ENCODE results near the gene ITFG2.

ITFG2 gene

GRCh38 chr12:2856051-2856450 lies 43.6 kb downstream of the ITFG2 start:
- H3K9ac ChIP-seq (ENCODE audit: low read length), result no peak overlapping the region
- 87% methylated on average over 2 of the region's 3 CpGs for WGBS

GRCh38 chr12:2857021-2857431 lies 44.6 kb downstream of the ITFG2 start, which contains the start of gene TEX52:
Gene TEX52 (minus strand): TSS chr12:2857039. CDS start chr12:2857026, 13 bp downstream.
- 74% methylated on average over 3 of the region's 3 CpGs for WGBS
- no peaks in the 10 kb centered on the region for H3K9me3 ChIP-seq (ENCODE audit: control insufficient read depth, low read length)
- no peaks in the 10 kb centered on the region for H3K79me1 ChIP-seq (replicated peaks; ENCODE audit: low read length, poor library complexity, severe bottlenecking)
- no peak within 1 kb of the TSS for H2BK15ac ChIP-seq (ENCODE audit: low read depth, poor library complexity, severe bottlenecking)
- no peak within 1 kb of the TSS for H3K9ac ChIP-seq (ENCODE audit: low read length)
- H2BK5ac ChIP-seq (ENCODE audit: low read depth, low read length, poor library complexity, severe bottlenecking), result no peak within 1 kb of the TSS
- no peak within 1 kb of the TSS for H3K4ac ChIP-seq (ENCODE audit: low read depth in 1 of 2, low read length in 2 of 2)
- H2BK120ac ChIP-seq (ENCODE audit: low read depth, low read length), result no peak within 1 kb of the TSS
- DNase-seq, result peak; percentile 20
- H3K4me1 ChIP-seq (ENCODE audit: control insufficient read depth, insufficient read depth, low read depth, low read length), result peaks cover 1% of the 10 kb centered on the region
- H3K14ac ChIP-seq (ENCODE audit: low read length in 2 of 2), result no peak within 1 kb of the TSS
- H3K27me3 ChIP-seq (ENCODE audit: control insufficient read depth in 1 of 2, insufficient read depth in 1 of 2, low read length in 2 of 2), result no peaks in the 10 kb centered on the region
- no peak within 1 kb of the TSS for H4K91ac ChIP-seq (ENCODE audit: low read length)
- peaks cover 9 to 15% of the 10 kb centered on the region in 2 experiments for H3K36me3 ChIP-seq (ENCODE audit: control insufficient read depth in 1 of 2, insufficient read depth in 2 of 2, low read depth in 1 of 2, low read length in 2 of 2)
- H2AFZ ChIP-seq (ENCODE audit: low read depth, low read length), result no peak within 1 kb of the TSS
- H2AK5ac ChIP-seq (ENCODE audit: low read length, severe bottlenecking), result no peak within 1 kb of the TSS
- H3K27ac ChIP-seq (ENCODE audit: low read length, poor library complexity, severe bottlenecking), result no peak within 1 kb of the TSS
- no peak within 1 kb of the TSS for H3K4me2 ChIP-seq (ENCODE audit: low read length, poor library complexity, severe bottlenecking)
- no peak within 1 kb of the TSS for H3K23ac ChIP-seq (ENCODE audit: low read length in 2 of 2)
- H3K18ac ChIP-seq (ENCODE audit: low read depth in 1 of 2, low read length in 2 of 2), result no peak within 1 kb of the TSS
- no peak within 1 kb of the TSS for H2BK12ac ChIP-seq (ENCODE audit: low read length in 2 of 2)
- no peak within 1 kb of the TSS for H3K4me3 ChIP-seq (ENCODE audit: insufficient read depth in 1 of 2, low read depth in 1 of 2, low read length in 2 of 2)
- H4K8ac ChIP-seq (ENCODE audit: low read length), result no peak within 1 kb of the TSS

More at GRCh38 chr12:2856051-2856450, 43.6 kb downstream of the ITFG2 start:
- Histone ChIP-seq H2BK5ac (ENCODE audit: low read depth, low read length, poor library complexity, severe bottlenecking) (no peak overlapping the region), H3K4me3 (ENCODE audit: insufficient read depth in 1 of 2, low read depth in 1 of 2, low read length in 2 of 2) (no peak overlapping the region), H4K8ac (ENCODE audit: low read length) (no peak overlapping the region), H3K14ac (ENCODE audit: low read length in 2 of 2) (no peak overlapping the region), H3K27me3 (ENCODE audit: control insufficient read depth in 1 of 2, insufficient read depth in 1 of 2, low read length in 2 of 2) (no peaks in the 10 kb centered on the region), H3K27ac (ENCODE audit: low read length, poor library complexity, severe bottlenecking) (no peak overlapping the region), H3K9me3 (ENCODE audit: control insufficient read depth, low read length) (no peaks in the 10 kb centered on the region), H2BK12ac (ENCODE audit: low read length in 2 of 2) (no peak overlapping the region), H3K4me1 (ENCODE audit: control insufficient read depth, insufficient read depth, low read depth, low read length) (peaks cover 1% of the 10 kb centered on the region), H3K36me3 (ENCODE audit: control insufficient read depth in 1 of 2, insufficient read depth in 2 of 2, low read depth in 1 of 2, low read length in 2 of 2) (peaks cover 9 to 15% of the 10 kb centered on the region in 2 experiments), H3K4ac (ENCODE audit: low read depth in 1 of 2, low read length in 2 of 2) (no peak overlapping the region), H2AK5ac (ENCODE audit: low read length, severe bottlenecking) (no peak overlapping the region), H2AFZ (ENCODE audit: low read depth, low read length) (no peak overlapping the region), H3K18ac (ENCODE audit: low read depth in 1 of 2, low read length in 2 of 2) (no peak overlapping the region), H3K23ac (ENCODE audit: low read length in 2 of 2) (no peak overlapping the region), H3K4me2 (ENCODE audit: low read length, poor library complexity, severe bottlenecking) (no peak overlapping the region), H2BK120ac (ENCODE audit: low read depth, low read length) (no peak overlapping the region), H2BK15ac (ENCODE audit: low read depth, poor library complexity, severe bottlenecking) (no peak overlapping the region), H3K79me1 (replicated peaks; ENCODE audit: low read length, poor library complexity, severe bottlenecking) (no peaks in the 10 kb centered on the region), H4K91ac (ENCODE audit: low read length) (no peak overlapping the region)
- peak; percentile 9 for DNase-seq

GRCh38 chr12:2857576-2857975 lies 45.1 kb downstream of the ITFG2 start:
- Histone ChIP-seq H2BK5ac (ENCODE audit: low read depth, low read length, poor library complexity, severe bottlenecking) (no peak overlapping the region), H2AFZ (ENCODE audit: low read depth, low read length) (no peak overlapping the region), H3K4me1 (ENCODE audit: control insufficient read depth, insufficient read depth, low read depth, low read length) (peaks cover 1% of the 10 kb centered on the region), H3K79me1 (replicated peaks; ENCODE audit: low read length, poor library complexity, severe bottlenecking) (no peaks in the 10 kb centered on the region), H3K18ac (ENCODE audit: low read depth in 1 of 2, low read length in 2 of 2) (no peak overlapping the region), H2AK5ac (ENCODE audit: low read length, severe bottlenecking) (no peak overlapping the region), H3K27me3 (ENCODE audit: control insufficient read depth in 1 of 2, insufficient read depth in 1 of 2, low read length in 2 of 2) (no peaks in the 10 kb centered on the region), H2BK15ac (ENCODE audit: low read depth, poor library complexity, severe bottlenecking) (no peak overlapping the region), H3K4me3 (ENCODE audit: insufficient read depth in 1 of 2, low read depth in 1 of 2, low read length in 2 of 2) (no peak overlapping the region), H3K9me3 (ENCODE audit: control insufficient read depth, low read length) (no peaks in the 10 kb centered on the region), H4K8ac (ENCODE audit: low read length) (no peak overlapping the region), H3K27ac (ENCODE audit: low read length, poor library complexity, severe bottlenecking) (no peak overlapping the region), H2BK120ac (ENCODE audit: low read depth, low read length) (no peak overlapping the region), H3K14ac (ENCODE audit: low read length in 2 of 2) (no peak overlapping the region), H2BK12ac (ENCODE audit: low read length in 2 of 2) (no peak overlapping the region), H4K91ac (ENCODE audit: low read length) (no peak overlapping the region), H3K4ac (ENCODE audit: low read depth in 1 of 2, low read length in 2 of 2) (no peak overlapping the region), H3K23ac (ENCODE audit: low read length in 2 of 2) (no peak overlapping the region), H3K4me2 (ENCODE audit: low read length, poor library complexity, severe bottlenecking) (no peak overlapping the region), H3K9ac (ENCODE audit: low read length) (no peak overlapping the region), H3K36me3 (ENCODE audit: control insufficient read depth in 1 of 2, insufficient read depth in 2 of 2, low read depth in 1 of 2, low read length in 2 of 2) (peaks cover 12 to 15% of the 10 kb centered on the region in 2 experiments)
- no peak for DNase-seq
- WGBS, result 92% methylated on average over 6 of the region's 7 CpGs

- Histone ChIP-seq H3K4me2 (ENCODE audit: low read length, poor library complexity, severe bottlenecking) (no peak overlapping the region), H3K27me3 (ENCODE audit: control insufficient read depth in 1 of 2, insufficient read depth in 1 of 2, low read length in 2 of 2) (no peaks in the 10 kb centered on the region), H2AFZ (ENCODE audit: low read depth, low read length) (no peak overlapping the region), H2AK5ac (ENCODE audit: low read length, severe bottlenecking) (no peak overlapping the region), H3K36me3 (ENCODE audit: control insufficient read depth in 1 of 2, insufficient read depth in 2 of 2, low read depth in 1 of 2, low read length in 2 of 2) (peaks cover 15 to 18% of the 10 kb centered on the region in 2 experiments), H3K4me3 (ENCODE audit: insufficient read depth in 1 of 2, low read depth in 1 of 2, low read length in 2 of 2) (no peak overlapping the region), H2BK5ac (ENCODE audit: low read depth, low read length, poor library complexity, severe bottlenecking) (no peak overlapping the region), H4K91ac (ENCODE audit: low read length) (no peak overlapping the region), H2BK12ac (ENCODE audit: low read length in 2 of 2) (no peak overlapping the region), H3K4me1 (ENCODE audit: control insufficient read depth, insufficient read depth, low read depth, low read length) (peaks cover 1% of the 10 kb centered on the region), H3K9me3 (ENCODE audit: control insufficient read depth, low read length) (no peaks in the 10 kb centered on the region), H3K79me1 (replicated peaks; ENCODE audit: low read length, poor library complexity, severe bottlenecking) (no peaks in the 10 kb centered on the region), H3K4ac (ENCODE audit: low read depth in 1 of 2, low read length in 2 of 2) (no peak overlapping the region), H3K14ac (ENCODE audit: low read length in 2 of 2) (peak overlapping the region in 1 of 2 experiments; percentile 18), H2BK15ac (ENCODE audit: low read depth, poor library complexity, severe bottlenecking) (no peak overlapping the region), H4K8ac (ENCODE audit: low read length) (no peak overlapping the region), H3K23ac (ENCODE audit: low read length in 2 of 2) (no peak overlapping the region), H2BK120ac (ENCODE audit: low read depth, low read length) (no peak overlapping the region), H3K18ac (ENCODE audit: low read depth in 1 of 2, low read length in 2 of 2) (no peak overlapping the region), H3K27ac (ENCODE audit: low read length, poor library complexity, severe bottlenecking) (no peak overlapping the region), H3K9ac (ENCODE audit: low read length) (no peak overlapping the region)
- DNase-seq, result no peak
- 94% methylated on average over 2 of the region's 2 CpGs for WGBS
Measured at GRCh38 chr12:2858334-2858733, 45.9 kb downstream of the ITFG2 start.

All from mesenchymal stem cell (in vitro differentiated cells and primary cell).